ENCODE data around the gene ANKRD44.

Gene ANKRD44

DNA sequence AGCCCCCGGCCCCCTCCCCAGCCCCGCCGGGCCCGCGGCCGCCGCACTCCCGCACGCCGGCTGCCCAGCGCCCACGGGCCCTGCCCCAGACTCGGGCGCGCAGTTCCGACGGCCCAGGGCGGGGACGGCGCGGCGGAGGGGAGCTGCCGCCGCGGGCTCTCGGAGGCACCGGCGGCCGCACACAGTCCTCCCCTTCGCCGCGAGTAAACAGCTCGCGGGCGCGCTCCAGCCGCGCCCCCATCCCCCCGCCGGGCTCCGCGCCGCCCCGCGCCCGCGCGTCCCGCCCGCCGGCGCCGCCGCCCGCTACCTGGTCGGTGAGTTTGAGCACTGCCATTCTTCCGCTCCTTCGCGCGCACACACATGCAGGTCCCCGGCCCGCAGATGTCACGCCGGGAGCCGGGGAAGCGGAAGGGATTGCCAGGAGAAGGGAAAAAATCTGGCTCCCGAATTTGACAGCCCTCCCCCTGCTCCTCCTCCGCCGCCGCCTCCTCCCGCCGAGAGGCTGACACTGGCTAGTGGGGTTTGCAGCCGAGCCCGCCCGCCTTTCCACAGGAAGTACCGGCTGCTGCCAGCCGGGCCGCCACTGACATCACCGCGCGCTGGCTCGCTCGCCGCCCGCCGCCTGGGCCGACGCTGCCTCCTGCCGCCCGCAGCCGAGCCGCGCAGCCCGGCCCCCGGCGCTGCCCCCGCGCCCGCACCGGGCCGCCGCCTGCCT, at the start of gene ANKRD44:
TSS of gene ANKRD44 (minus strand) at position 510 of the 715 bp plus-strand sequence. CDS start at position 334, 176 bp downstream.
- TF ChIP-seq, protein P1, sequence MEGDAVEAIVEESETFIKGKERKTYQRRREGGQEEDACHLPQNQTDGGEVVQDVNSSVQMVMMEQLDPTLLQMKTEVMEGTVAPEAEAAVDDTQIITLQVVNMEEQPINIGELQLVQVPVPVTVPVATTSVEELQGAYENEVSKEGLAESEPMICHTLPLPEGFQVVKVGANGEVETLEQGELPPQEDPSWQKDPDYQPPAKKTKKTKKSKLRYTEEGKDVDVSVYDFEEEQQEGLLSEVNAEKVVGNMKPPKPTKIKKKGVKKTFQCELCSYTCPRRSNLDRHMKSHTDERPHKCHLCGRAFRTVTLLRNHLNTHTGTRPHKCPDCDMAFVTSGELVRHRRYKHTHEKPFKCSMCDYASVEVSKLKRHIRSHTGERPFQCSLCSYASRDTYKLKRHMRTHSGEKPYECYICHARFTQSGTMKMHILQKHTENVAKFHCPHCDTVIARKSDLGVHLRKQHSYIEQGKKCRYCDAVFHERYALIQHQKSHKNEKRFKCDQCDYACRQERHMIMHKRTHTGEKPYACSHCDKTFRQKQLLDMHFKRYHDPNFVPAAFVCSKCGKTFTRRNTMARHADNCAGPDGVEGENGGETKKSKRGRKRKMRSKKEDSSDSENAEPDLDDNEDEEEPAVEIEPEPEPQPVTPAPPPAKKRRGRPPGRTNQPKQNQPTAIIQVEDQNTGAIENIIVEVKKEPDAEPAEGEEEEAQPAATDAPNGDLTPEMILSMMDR (IDR thresholded peaks at IDR 0.05; ENCODE audit: low read depth, low read length), result no peak
- H3K4me3 ChIP-seq (ENCODE audit: low read depth, low read length), result peak within 1 kb of the TSS; percentile 67

DNA sequence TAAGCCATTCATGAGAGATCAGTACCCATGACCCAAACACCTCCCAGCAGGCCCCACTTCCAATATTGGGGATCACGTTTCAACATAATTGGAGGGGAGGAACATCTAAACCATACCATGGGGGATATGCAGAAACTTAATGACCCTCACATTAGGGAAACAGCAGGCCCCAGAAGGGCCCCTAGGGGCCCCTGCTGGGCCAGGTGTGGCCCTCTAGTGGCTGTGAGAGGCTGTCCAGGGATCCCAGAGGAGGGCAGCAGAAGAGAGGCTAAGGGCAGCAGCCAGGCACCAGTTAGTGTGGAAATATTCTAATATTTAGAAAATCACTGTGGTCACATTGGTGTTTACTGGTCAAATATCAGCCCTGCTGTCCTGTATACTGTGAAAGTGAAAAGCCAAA, 49.3 kb upstream of the ANKRD44 start:
- no peak overlapping the region for H3K4me3 ChIP-seq (ENCODE audit: low read depth, low read length)
- TF ChIP-seq, protein P1 (IDR thresholded peaks at IDR 0.05; ENCODE audit: low read depth, low read length), result no peak

DNA sequence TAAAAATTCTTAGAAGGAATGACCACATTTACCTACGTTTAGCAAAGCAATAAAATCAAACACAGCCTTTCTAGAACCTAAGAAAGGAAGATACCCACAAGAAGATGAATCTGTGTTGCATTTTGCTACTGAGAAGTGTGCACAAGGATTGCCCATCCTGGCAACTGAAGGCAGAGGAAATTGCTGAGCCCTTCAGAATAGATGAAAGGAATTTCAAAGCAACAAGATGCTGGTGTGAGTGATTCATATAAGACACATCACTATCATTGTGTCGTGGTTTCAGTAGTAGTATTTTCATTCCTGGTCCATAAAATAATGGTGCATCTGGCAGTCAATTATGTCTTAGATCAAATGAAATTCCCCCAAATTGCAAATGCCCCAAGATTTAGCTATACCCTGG, 48.4 kb upstream of the ANKRD44 start:
- TF ChIP-seq, protein P1 (IDR thresholded peaks at IDR 0.05; ENCODE audit: low read depth, low read length), result no peak
- H3K4me3 ChIP-seq (ENCODE audit: low read depth, low read length), result no peak overlapping the region

GRCh38 chr2:197357986-197358385, 47.4 kb upstream of the ANKRD44 start:
- no peak overlapping the region for H3K4me3 ChIP-seq (ENCODE audit: low read depth, low read length)

DNA sequence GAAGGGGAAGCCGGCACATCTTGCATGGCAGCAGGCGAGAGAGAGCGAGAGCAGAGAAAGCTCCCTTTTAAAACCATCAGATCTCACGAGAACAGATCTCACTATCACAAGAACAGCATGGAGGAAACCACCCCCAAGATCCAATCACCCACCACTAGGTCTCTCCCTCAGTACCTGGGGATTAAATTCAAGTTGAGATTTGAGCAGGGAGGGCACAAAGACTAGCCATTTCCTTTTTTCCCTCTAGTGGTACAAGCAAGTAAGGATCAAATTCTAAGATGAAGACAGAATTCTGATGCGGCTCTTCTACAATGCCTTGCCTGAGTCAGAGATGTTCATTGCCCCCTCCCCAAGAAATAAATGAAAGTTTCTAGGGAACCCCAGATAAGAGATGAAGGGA, 45.6 kb upstream of the ANKRD44 start:
- H3K4me3 ChIP-seq (ENCODE audit: low read depth, low read length), result no peak overlapping the region
- TF ChIP-seq, protein P1 (IDR thresholded peaks at IDR 0.05; ENCODE audit: low read depth, low read length), result peak; percentile 34

More at GRCh38 chr2:197357986-197358385, 47.4 kb upstream of the ANKRD44 start:
- TF ChIP-seq, protein P1 (IDR thresholded peaks at IDR 0.05; ENCODE audit: low read depth, low read length), result no peak

DNA sequence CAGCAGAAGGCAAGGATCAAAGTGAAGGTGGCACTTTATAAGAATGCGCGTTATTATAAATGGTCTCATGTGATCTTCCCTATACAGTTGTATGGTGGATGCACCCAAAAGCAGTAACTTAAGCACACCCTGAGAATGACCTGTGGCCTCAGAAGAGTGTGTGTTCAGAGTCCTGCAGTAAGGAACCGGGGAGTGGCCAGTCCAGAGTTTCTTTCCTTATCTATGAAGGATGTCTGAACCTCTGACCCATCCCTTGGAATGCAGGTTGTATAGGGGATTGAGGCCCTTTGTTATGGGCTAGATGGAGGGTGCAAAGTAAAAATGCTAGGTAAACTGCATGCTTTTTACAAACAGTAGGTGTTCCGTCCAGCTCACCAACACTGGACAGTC, 43.6 kb upstream of the ANKRD44 start:
- H3K4me3 ChIP-seq (ENCODE audit: low read depth, low read length), result no peak overlapping the region
- TF ChIP-seq, protein P1 (IDR thresholded peaks at IDR 0.05; ENCODE audit: low read depth, low read length), result no peak

DNA sequence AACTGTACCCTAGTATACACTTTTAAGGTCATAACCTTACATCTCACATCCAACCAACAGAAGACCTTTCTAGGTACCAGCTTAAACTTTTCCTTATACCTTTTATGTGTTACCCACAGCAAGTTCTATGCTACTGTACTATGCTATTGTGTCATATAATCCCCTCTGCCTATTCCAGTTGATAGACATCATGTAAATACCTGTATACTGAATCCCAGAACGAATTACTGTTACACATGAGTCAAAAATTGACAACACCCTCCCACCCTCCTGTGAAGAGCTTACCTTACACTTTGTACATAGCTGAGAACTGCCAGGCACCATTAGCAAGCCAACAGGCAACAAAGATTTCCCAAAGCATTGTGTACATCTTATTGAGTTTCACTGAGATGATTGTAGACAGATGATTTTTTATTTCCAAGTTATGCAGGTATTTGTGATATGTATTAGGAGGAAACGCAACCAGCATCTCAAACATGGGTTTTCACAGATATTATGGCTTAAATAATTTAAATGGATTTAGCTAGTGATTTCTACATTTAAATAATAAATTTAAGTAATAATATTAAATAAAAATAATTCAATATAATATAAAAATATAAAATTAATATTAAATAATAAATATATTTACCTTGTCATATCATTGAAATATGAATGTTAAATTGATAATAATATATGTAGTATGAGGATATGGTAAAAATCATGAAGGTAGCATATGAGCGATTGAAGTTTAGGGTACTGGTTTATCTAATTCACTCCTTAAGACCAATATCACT, 43.0 kb upstream of the ANKRD44 start:
- H3K4me3 ChIP-seq (ENCODE audit: low read depth, low read length), result no peak overlapping the region
- TF ChIP-seq, protein P1 (IDR thresholded peaks at IDR 0.05; ENCODE audit: low read depth, low read length), result no peak
